ENCODE measurements around the gene SYT12.

The SYT12 gene

DNA sequence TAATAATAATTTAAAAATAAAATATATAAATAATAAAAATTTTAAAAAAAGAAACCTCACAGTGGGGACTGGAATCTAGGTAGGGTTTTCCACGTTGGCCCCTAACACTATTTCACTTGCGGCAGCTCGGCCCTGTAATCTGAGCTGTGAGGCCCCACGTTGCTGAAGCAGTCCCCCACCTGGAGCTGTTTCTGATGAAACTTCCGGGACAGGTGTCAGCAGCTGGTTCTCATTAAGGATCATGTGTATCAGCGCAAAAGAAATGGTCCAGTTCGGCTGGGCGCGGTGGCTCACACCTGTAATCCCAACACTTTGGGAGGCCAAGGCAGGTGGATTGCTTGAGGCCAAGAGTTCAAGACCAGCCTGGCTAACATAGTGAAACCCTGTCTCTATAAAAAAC is 51.0 kb downstream of the SYT12 start:
- H3K9ac ChIP-seq (ENCODE audit: low read length): no peak overlapping the region
- H3K4me1 ChIP-seq (ENCODE audit: insufficient read depth, low read length, severe bottlenecking): peaks cover 16% of the 10 kb centered on the region
- H3K79me2 ChIP-seq (ENCODE audit: insufficient read depth, low read length): no peaks in the 10 kb centered on the region
- H3K27ac ChIP-seq (ENCODE audit: low read depth, low read length, poor library complexity, severe bottlenecking): no peak overlapping the region
- no peaks in the 10 kb centered on the region for H3F3A ChIP-seq (ENCODE audit: insufficient read depth, low read length)
- H3K9me2 ChIP-seq (ENCODE audit: low read depth, low read length): no peaks in the 10 kb centered on the region
- no peak overlapping the region; the same call in 1 of the 2 replicates for H3K4me2 ChIP-seq (ENCODE audit: low read length)
- no peaks in the 10 kb centered on the region for H4K20me1 ChIP-seq (ENCODE audit: insufficient read depth, low read length)
- H3K27me3 ChIP-seq (ENCODE audit: insufficient read depth, low read length): peaks cover 10% of the 10 kb centered on the region; the same call in 1 of the 2 replicates
- no peak overlapping the region for H2AFZ ChIP-seq (ENCODE audit: low read length)
- H3K9me3 ChIP-seq (ENCODE audit: low read length): no peaks in the 10 kb centered on the region
- no peak for TF ChIP-seq EZH2 (IDR thresholded peaks at IDR 0.05; ENCODE audit: borderline replicate concordance, low read length)
- TF ChIP-seq, protein P1, sequence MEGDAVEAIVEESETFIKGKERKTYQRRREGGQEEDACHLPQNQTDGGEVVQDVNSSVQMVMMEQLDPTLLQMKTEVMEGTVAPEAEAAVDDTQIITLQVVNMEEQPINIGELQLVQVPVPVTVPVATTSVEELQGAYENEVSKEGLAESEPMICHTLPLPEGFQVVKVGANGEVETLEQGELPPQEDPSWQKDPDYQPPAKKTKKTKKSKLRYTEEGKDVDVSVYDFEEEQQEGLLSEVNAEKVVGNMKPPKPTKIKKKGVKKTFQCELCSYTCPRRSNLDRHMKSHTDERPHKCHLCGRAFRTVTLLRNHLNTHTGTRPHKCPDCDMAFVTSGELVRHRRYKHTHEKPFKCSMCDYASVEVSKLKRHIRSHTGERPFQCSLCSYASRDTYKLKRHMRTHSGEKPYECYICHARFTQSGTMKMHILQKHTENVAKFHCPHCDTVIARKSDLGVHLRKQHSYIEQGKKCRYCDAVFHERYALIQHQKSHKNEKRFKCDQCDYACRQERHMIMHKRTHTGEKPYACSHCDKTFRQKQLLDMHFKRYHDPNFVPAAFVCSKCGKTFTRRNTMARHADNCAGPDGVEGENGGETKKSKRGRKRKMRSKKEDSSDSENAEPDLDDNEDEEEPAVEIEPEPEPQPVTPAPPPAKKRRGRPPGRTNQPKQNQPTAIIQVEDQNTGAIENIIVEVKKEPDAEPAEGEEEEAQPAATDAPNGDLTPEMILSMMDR (IDR thresholded peaks at IDR 0.05; ENCODE audit: low read length): no peak
- H3K36me3 ChIP-seq (ENCODE audit: insufficient read depth, low read length): no peaks in the 10 kb centered on the region
- no peak overlapping the region for H3K4me3 ChIP-seq (ENCODE audit: low read depth, low read length, poor library complexity, severe bottlenecking)

DNA sequence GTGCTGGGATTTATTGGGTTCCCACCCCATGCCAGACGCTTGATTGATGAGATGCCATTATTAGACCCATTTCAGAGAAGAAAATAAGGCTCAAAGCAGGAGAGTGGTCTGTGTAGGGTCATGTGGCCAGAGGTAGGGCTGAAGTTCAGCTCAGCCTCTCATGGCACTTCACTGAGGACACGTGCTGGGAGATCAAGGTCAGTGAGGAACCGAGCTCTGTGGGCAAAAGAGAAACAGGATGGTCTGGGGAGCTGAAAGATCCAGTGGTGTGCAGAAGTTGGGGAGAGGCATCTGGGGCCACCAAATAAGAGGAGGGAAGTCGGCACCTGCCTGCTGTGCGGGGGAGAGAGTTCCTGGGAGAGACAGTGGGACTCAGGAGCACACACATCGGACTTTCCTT is 53.3 kb downstream of the SYT12 start:
- Histone ChIP-seq H3K79me2 (ENCODE audit: insufficient read depth, low read length) (no peaks in the 10 kb centered on the region), H3K9me3 (ENCODE audit: low read length) (no peaks in the 10 kb centered on the region), H3F3A (ENCODE audit: insufficient read depth, low read length) (no peaks in the 10 kb centered on the region), H3K36me3 (ENCODE audit: insufficient read depth, low read length) (no peaks in the 10 kb centered on the region), H3K4me2 (ENCODE audit: low read length) (no peak overlapping the region), H2AFZ (ENCODE audit: low read length) (no peak overlapping the region), H3K9me2 (ENCODE audit: low read depth, low read length) (no peaks in the 10 kb centered on the region), H3K27ac (ENCODE audit: low read depth, low read length, poor library complexity, severe bottlenecking) (no peak overlapping the region), H4K20me1 (ENCODE audit: insufficient read depth, low read length) (no peaks in the 10 kb centered on the region), H3K4me3 (ENCODE audit: low read depth, low read length, poor library complexity, severe bottlenecking) (no peak overlapping the region), H3K4me1 (ENCODE audit: insufficient read depth, low read length, severe bottlenecking) (peaks cover 16% of the 10 kb centered on the region), H3K9ac (ENCODE audit: low read length) (no peak overlapping the region), H3K27me3 (ENCODE audit: insufficient read depth, low read length) (peaks cover 10% of the 10 kb centered on the region; the same call in 1 of the 2 replicates)
- no peak for TF ChIP-seq EZH2 (IDR thresholded peaks at IDR 0.05; ENCODE audit: borderline replicate concordance, low read length)
- TF ChIP-seq, protein P1 (IDR thresholded peaks at IDR 0.05; ENCODE audit: low read length): no peak

DNA sequence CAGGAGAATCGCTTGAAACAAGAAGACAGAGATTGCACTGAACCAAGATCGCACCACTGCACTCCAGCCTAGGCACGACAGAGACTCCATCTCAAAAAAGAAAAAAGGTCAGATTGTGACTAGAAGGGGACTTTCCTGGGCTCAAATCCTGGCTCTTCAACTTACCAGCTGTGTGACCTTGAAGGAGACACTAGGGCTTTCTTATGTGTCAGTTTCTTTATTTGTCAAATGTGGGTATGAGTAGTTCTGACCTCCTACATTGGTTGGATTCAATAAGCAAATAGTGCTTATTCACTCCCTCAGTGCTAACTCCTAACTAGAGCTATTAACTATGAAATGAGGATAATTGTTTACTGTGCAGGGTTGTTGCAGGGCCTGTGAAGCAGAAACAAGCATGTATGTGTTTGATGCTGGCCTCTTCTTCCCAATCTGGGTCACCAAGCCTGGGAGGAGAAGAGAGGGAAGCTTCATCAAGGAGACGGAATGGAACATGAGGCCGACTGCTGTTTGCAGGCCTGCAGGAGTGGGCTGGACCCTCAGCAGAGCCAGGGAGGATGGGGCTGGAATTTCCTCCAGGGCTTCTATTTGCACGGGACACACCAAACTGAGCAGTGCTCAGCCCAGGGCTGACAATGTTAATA is 56.3 kb downstream of the SYT12 start:
- Histone ChIP-seq H3K9ac (ENCODE audit: low read length) (no peak overlapping the region), H2AFZ (ENCODE audit: low read length) (no peak overlapping the region), H3K4me1 (ENCODE audit: insufficient read depth, low read length, severe bottlenecking) (peaks cover 24% of the 10 kb centered on the region), H3K4me2 (ENCODE audit: low read length) (no peak overlapping the region), H3K27me3 (ENCODE audit: insufficient read depth, low read length) (peaks cover 10% of the 10 kb centered on the region; the same call in 1 of the 2 replicates), H3K9me3 (ENCODE audit: low read length) (no peaks in the 10 kb centered on the region), H4K20me1 (ENCODE audit: insufficient read depth, low read length) (no peaks in the 10 kb centered on the region), H3K4me3 (ENCODE audit: low read depth, low read length, poor library complexity, severe bottlenecking) (no peak overlapping the region), H3F3A (ENCODE audit: insufficient read depth, low read length) (no peaks in the 10 kb centered on the region), H3K36me3 (ENCODE audit: insufficient read depth, low read length) (no peaks in the 10 kb centered on the region), H3K27ac (ENCODE audit: low read depth, low read length, poor library complexity, severe bottlenecking) (no peak overlapping the region), H3K79me2 (ENCODE audit: insufficient read depth, low read length) (no peaks in the 10 kb centered on the region), H3K9me2 (ENCODE audit: low read depth, low read length) (no peaks in the 10 kb centered on the region)
- TF ChIP-seq, protein P1 (IDR thresholded peaks at IDR 0.05; ENCODE audit: low read length): no peak
- no peak for TF ChIP-seq EZH2 (IDR thresholded peaks at IDR 0.05; ENCODE audit: borderline replicate concordance, low read length)
